ENCODE data around the gene SLC16A9.

DNA sequence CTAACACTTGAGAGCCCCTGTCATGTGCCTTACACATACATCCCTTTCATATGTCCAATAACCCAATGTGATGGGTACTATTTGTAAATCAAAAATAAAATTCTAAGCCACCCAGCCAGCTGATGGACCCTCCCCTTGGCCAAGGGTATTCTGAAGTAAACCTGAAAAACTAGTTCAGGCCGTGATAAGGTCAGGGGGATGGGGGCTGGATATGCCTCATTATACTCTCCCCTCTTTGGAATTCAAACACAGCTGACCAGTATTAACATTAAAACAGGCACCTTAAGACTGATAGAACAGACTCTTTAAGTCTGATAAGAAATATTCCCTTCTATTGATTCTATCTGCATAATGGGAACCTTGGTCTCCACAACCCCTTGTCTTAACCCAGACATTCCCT is 51.9 kb downstream of the SLC16A9 start:
- no peak for TF ChIP-seq POLR2A (IDR thresholded peaks at IDR 0.05)
- TF ChIP-seq, protein P1, sequence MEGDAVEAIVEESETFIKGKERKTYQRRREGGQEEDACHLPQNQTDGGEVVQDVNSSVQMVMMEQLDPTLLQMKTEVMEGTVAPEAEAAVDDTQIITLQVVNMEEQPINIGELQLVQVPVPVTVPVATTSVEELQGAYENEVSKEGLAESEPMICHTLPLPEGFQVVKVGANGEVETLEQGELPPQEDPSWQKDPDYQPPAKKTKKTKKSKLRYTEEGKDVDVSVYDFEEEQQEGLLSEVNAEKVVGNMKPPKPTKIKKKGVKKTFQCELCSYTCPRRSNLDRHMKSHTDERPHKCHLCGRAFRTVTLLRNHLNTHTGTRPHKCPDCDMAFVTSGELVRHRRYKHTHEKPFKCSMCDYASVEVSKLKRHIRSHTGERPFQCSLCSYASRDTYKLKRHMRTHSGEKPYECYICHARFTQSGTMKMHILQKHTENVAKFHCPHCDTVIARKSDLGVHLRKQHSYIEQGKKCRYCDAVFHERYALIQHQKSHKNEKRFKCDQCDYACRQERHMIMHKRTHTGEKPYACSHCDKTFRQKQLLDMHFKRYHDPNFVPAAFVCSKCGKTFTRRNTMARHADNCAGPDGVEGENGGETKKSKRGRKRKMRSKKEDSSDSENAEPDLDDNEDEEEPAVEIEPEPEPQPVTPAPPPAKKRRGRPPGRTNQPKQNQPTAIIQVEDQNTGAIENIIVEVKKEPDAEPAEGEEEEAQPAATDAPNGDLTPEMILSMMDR (IDR thresholded peaks at IDR 0.05 in 8 of 11, conservative IDR thresholded peaks at IDR 0.05 in 3 of 11) = no peak

Measured in spleen (tissue), 7 donors.